Caco-2 (cell line): ENCODE data around the gene GREB1. TPM values are rescaled to one million over a fixed set of nuclear protein-coding genes. Genes with fewer than 3 reads are reported as not detected.

Experiments used
- BruUV-seq: library from RNA; stranded (reverse); fragments of 400-500 nt; replicated peaks from 2 replicates; lab custom pipeline; 2021; lab: Mats Ljungman, UMichigan
- CTCF ChIA-PET: fragments of 300-600 bp; sonication (Branson Sonifier 250); formaldehyde crosslinking; loops from one replicate; lab custom pipeline; 2022; ENCODE audit warnings: antibody characterized with exemption; lab: Charles Lee
- POLR2A ChIA-PET: fragments of 300-600 bp; sonication (Branson Sonifier 250); formaldehyde crosslinking; loops from one replicate; lab custom pipeline; 2022; ENCODE audit warnings: antibody characterized with exemption; lab: Charles Lee
- DNase-seq, 2 experiments: peaks; one replicate each; pipeline versions ENCODE4 v3.0.0 to v3.0.0-alpha.2; 2020 to 2022
- H3K27me3 ChIP-seq: replicated peaks from 2 replicates; pipeline ENCODE4 v1.6.0; 2011; ENCODE audit warnings: low read length; ENCODE audit not compliant: control insufficient read depth, insufficient read depth
- H3K36me3 ChIP-seq: 2 replicates; pipeline ENCODE4 v1.5.1; 2011; ENCODE audit warnings: low read length; ENCODE audit not compliant: control insufficient read depth, insufficient read depth
- H3K4me1 ChIP-seq: fragments of 250-450 bp; sonication (Bioruptor Pico); 2 replicates; pipeline ENCODE4 v1.5.1; 2020; ENCODE audit warnings: mild to moderate bottlenecking
- H3K4me3 ChIP-seq: 2 replicates; pipeline ENCODE4 v1.5.1; 2011; ENCODE audit warnings: low read depth, mild to moderate bottlenecking, control low read depth, low read length
- H3K9me3 ChIP-seq: fragments of 250-450 bp; sonication (Bioruptor Pico); 2 replicates; pipeline ENCODE4 v1.5.1; 2020; ENCODE audit warnings: mild to moderate bottlenecking, moderate library complexity
- H3K27ac Mint-ChIP-seq: one replicate; pipeline ENCODE4 v1.8.0; 2022; ENCODE audit warnings: mixed read lengths; ENCODE audit not compliant: unreplicated experiment
- H3K27me3 Mint-ChIP-seq: one replicate; pipeline ENCODE4 v1.8.0; 2022; ENCODE audit warnings: mixed read lengths; ENCODE audit not compliant: insufficient read depth, unreplicated experiment
- H3K36me3 Mint-ChIP-seq: one replicate; pipeline ENCODE4 v1.8.0; 2022; ENCODE audit warnings: mild to moderate bottlenecking, mixed read lengths; ENCODE audit not compliant: insufficient read depth, unreplicated experiment
- H3K4me1 Mint-ChIP-seq: one replicate; pipeline ENCODE4 v1.8.0; 2022; ENCODE audit warnings: low read depth, mixed read lengths; ENCODE audit not compliant: unreplicated experiment
- H3K4me3 Mint-ChIP-seq: one replicate; pipeline ENCODE4 v1.8.0; 2022; ENCODE audit warnings: mild to moderate bottlenecking, moderate library complexity, mixed read lengths; ENCODE audit not compliant: unreplicated experiment
- H3K9me3 Mint-ChIP-seq: one replicate; pipeline ENCODE4 v1.8.0; 2022; ENCODE audit warnings: mixed read lengths; ENCODE audit not compliant: unreplicated experiment
- CTCF ChIP-seq, 2 experiments: fragments of 200-600 bp in 1 of 2; IDR thresholded peaks; 1 replicate in 1 of 2; 2 replicates in 1 of 2; pipeline versions ENCODE4 v1.5.1 to v1.8.0; 2011 to 2022; ENCODE audit warnings: antibody characterized with exemption in 1 of 2, control low read depth in 1 of 2, inconsistent platforms in 1 of 2, low read depth in 1 of 2, low read length in 1 of 2, mild to moderate bottlenecking in 1 of 2, moderate library complexity in 1 of 2; ENCODE audit not compliant: insufficient read depth in 1 of 2, severe bottlenecking in 1 of 2, unreplicated experiment in 1 of 2
- intact Hi-C: fragments of 100-400 bp; cut with micrococcal nuclease; formaldehyde crosslinking; loops from one replicate; pipeline ENCODE4 v1.10.0; 2022; ENCODE audit not compliant: unreplicated experiment
- total RNA-seq: library from RNA; stranded (reverse); gene quantifications from 2 replicates; pipeline ENCODE4 v1.2.3, GENCODE V29; 2022

Gene GREB1
- total RNA-seq, 1 experiment from 2014 or later: 2.4 TPM

- Mint-ChIP-seq H3K9me3 (no peaks in the 10 kb centered on the region), H3K4me1 (no peaks in the 10 kb centered on the region), H3K36me3 (no peaks in the 10 kb centered on the region), H3K4me3 (no peak overlapping the region), H3K27ac (no peak overlapping the region), H3K27me3 (no peaks in the 10 kb centered on the region)
- ChIA-PET CTCF (no interaction called here), POLR2A (no interaction called here)
- DNase-seq: no peak
- intact Hi-C loops: no loop called here
- no peaks in the 10 kb centered on the region for H3K9me3 ChIP-seq
- BruUV-seq: no TSS peak
- no peaks in the 10 kb centered on the region for H3K36me3 ChIP-seq
- no peaks in the 10 kb centered on the region; the same call in 1 of the 2 replicates for H3K27me3 ChIP-seq
- no peak overlapping the region for H3K4me3 ChIP-seq
- H3K4me1 ChIP-seq: no peaks in the 10 kb centered on the region
- no peak for TF ChIP-seq CTCF (IDR thresholded peaks at IDR 0.05; ENCODE audit: insufficient read depth in 1 of 2, low read depth in 1 of 2, low read length in 1 of 2, severe bottlenecking in 1 of 2, unreplicated experiment in 1 of 2)
These were observed 21.4 kb upstream of the GREB1 start for GRCh38 chr2:11512431-11512830.

GRCh38 chr2:11513319-11513718 is 20.5 kb upstream of the GREB1 start:
- no TSS peak for BruUV-seq
- POLR2A ChIA-PET: no interaction called here
- Mint-ChIP-seq H3K4me3 (no peak overlapping the region), H3K9me3 (no peaks in the 10 kb centered on the region), H3K27ac (no peak overlapping the region), H3K4me1 (no peaks in the 10 kb centered on the region), H3K36me3 (no peaks in the 10 kb centered on the region), H3K27me3 (no peaks in the 10 kb centered on the region)
- CTCF ChIA-PET: no interaction called here
- H3K27me3 ChIP-seq: no peaks in the 10 kb centered on the region; the same call in 1 of the 2 replicates
- no peak overlapping the region for H3K4me3 ChIP-seq
- DNase-seq: no peak
- intact Hi-C loops: no loop called here
- H3K36me3 ChIP-seq: no peaks in the 10 kb centered on the region
- TF ChIP-seq CTCF (IDR thresholded peaks at IDR 0.05; ENCODE audit: insufficient read depth in 1 of 2, low read depth in 1 of 2, low read length in 1 of 2, severe bottlenecking in 1 of 2, unreplicated experiment in 1 of 2): no peak
- H3K9me3 ChIP-seq: no peaks in the 10 kb centered on the region
- no peaks in the 10 kb centered on the region for H3K4me1 ChIP-seq

GRCh38 chr2:11514081-11514730 is 19.6 kb upstream of the GREB1 start:
- Mint-ChIP-seq H3K4me1 (no peaks in the 10 kb centered on the region), H3K9me3 (no peaks in the 10 kb centered on the region), H3K27ac (no peak overlapping the region), H3K4me3 (no peak overlapping the region), H3K27me3 (no peaks in the 10 kb centered on the region), H3K36me3 (no peaks in the 10 kb centered on the region)
- ChIA-PET POLR2A (no interaction called here), CTCF (no interaction called here)
- no TSS peak for BruUV-seq
- Histone ChIP-seq H3K36me3 (no peaks in the 10 kb centered on the region), H3K9me3 (no peaks in the 10 kb centered on the region), H3K27me3 (no peaks in the 10 kb centered on the region; the same call in 1 of the 2 replicates), H3K4me3 (no peak overlapping the region), H3K4me1 (no peaks in the 10 kb centered on the region)
- no peak for DNase-seq
- no peak for TF ChIP-seq CTCF (IDR thresholded peaks at IDR 0.05; ENCODE audit: insufficient read depth in 1 of 2, low read depth in 1 of 2, low read length in 1 of 2, severe bottlenecking in 1 of 2, unreplicated experiment in 1 of 2)
- intact Hi-C loops: no loop called here
